SK-N-SH (cell line): ENCODE results near the gene RLN2. TPM values are rescaled to one million over a fixed set of nuclear protein-coding genes. Genes with fewer than 3 reads are reported as not detected.

Experiments used
- CTCF ChIA-PET: fragments of 300-600, 350-600 bp; formaldehyde crosslinking; extraction: SDS; loops from one replicate; lab custom pipeline; 2021; lab: Yijun Ruan, JAX
- POLR2A ChIA-PET: fragments of 350-600 bp; sonication (Branson Sonifier 250); formaldehyde crosslinking; extraction: SDS; loops from one replicate; lab custom pipeline; 2020; ENCODE audit warnings: antibody characterized with exemption, inconsistent platforms; lab: Yijun Ruan, JAX
- DNase-seq: peaks from one replicate; pipeline ENCODE4 v3.0.0; 2012
- H2AFZ ChIP-seq: fragments of 200-600 bp; sonication (generic); 2 replicates; pipeline ENCODE4 v1.8.1; 2016; ENCODE audit warnings: antibody characterized with exemption, mild to moderate bottlenecking, low read depth
- H3F3A ChIP-seq: fragments of 200-600 bp; sonication (generic); replicated peaks from 2 replicates; pipeline ENCODE3; 2016; ENCODE audit warnings: antibody characterized with exemption, mild to moderate bottlenecking; ENCODE audit not compliant: insufficient read depth
- H3K27ac ChIP-seq, 2 experiments: fragments of 200-500 bp in 1 of 2; fragments of 200-600 bp in 1 of 2; sonication (Bioruptor generic) in 1 of 2; sonication (generic), shearing (Covaris generic) in 1 of 2; 2 replicates each; pipeline versions ENCODE4 v1.5.1 to v1.6.1; 2014 to 2016; ENCODE audit warnings: low read depth in 2 of 2, inconsistent platforms in 1 of 2, low read length in 1 of 2, mild to moderate bottlenecking in 1 of 2, mixed read lengths in 1 of 2
- H3K27me3 ChIP-seq: fragments of 200-600 bp; sonication (generic), shearing (Covaris generic); 2 replicates; pipeline ENCODE4 v1.6.1; 2016; ENCODE audit warnings: mixed run types; ENCODE audit not compliant: insufficient read depth
- H3K36me3 ChIP-seq, 2 experiments: fragments of 200-500 bp in 1 of 2; fragments of 200-600 bp in 1 of 2; sonication (Bioruptor generic) in 1 of 2; sonication (generic) in 1 of 2; replicated peaks in 1 of 2; 2 replicates each; pipeline versions ENCODE3 to v1.5.1; 2014 to 2016; ENCODE audit warnings: low read length in 1 of 2, mild to moderate bottlenecking in 1 of 2; ENCODE audit not compliant: insufficient read depth in 2 of 2, control insufficient read depth in 1 of 2
- H3K4me1 ChIP-seq, 2 experiments: fragments of 200-500 bp in 1 of 2; fragments of 200-600 bp in 1 of 2; sonication (Bioruptor generic) in 1 of 2; sonication (generic), shearing (Covaris generic) in 1 of 2; 2 replicates each; pipeline versions ENCODE4 v1.5.1 to v1.6.1; 2014 to 2016; ENCODE audit warnings: low read depth in 1 of 2, low read length in 1 of 2, mixed run types in 1 of 2; ENCODE audit not compliant: insufficient read depth in 2 of 2, control insufficient read depth in 1 of 2
- H3K4me2 ChIP-seq: fragments of 200-600 bp; sonication (generic), shearing (Covaris generic); 2 replicates; pipeline ENCODE4 v1.6.1; 2017; ENCODE audit warnings: mixed run types
- H3K4me3 ChIP-seq, 2 experiments: fragments of 200-500 bp in 1 of 2; fragments of 200-600 bp in 1 of 2; sonication (Bioruptor generic) in 1 of 2; sonication (generic), shearing (Covaris generic) in 1 of 2; 2 replicates each; pipeline versions ENCODE4 v1.5.1 to v1.8.1; 2014 to 2016; ENCODE audit warnings: low read depth in 2 of 2, inconsistent platforms in 1 of 2, low read length in 1 of 2, mild to moderate bottlenecking in 1 of 2, mixed read lengths in 1 of 2, moderate library complexity in 1 of 2
- H3K79me2 ChIP-seq: fragments of 200-600 bp; sonication (generic); 2 replicates; pipeline ENCODE4 v1.8.1; 2017; ENCODE audit warnings: mild to moderate bottlenecking; ENCODE audit not compliant: insufficient read depth
- H3K9ac ChIP-seq: fragments of 200-600 bp; sonication (generic); 2 replicates; pipeline ENCODE4 v1.6.1; 2017; ENCODE audit warnings: mixed run types
- H3K9me2 ChIP-seq: fragments of 200-600 bp; sonication (generic); 2 replicates; pipeline ENCODE4 v1.6.1; 2017; ENCODE audit warnings: mixed run types
- H3K9me3 ChIP-seq: fragments of 200-600 bp; sonication (generic); 2 replicates; pipeline ENCODE4 v1.6.1; 2017; ENCODE audit warnings: mixed run types, mild to moderate bottlenecking, moderate library complexity
- H4K20me1 ChIP-seq: fragments of 200-600 bp; sonication (generic); 2 replicates; pipeline ENCODE4 v1.6.1; 2017; ENCODE audit warnings: mild to moderate bottlenecking, mixed run types; ENCODE audit not compliant: insufficient read depth
- ELF1 ChIP-seq: IDR thresholded peaks from 2 replicates; pipeline ENCODE4 v1.4.0; 2012
- FOSL2 ChIP-seq: IDR thresholded peaks from 2 replicates; pipeline ENCODE4 v1.4.0; 2012; ENCODE audit warnings: low read depth, mild to moderate bottlenecking, moderate library complexity, borderline replicate concordance
- FOXJ3 ChIP-seq: sonication (generic); formaldehyde crosslinking; IDR thresholded peaks from 2 replicates; pipeline ENCODE4 v1.5.1; 2020; ENCODE audit warnings: mild to moderate bottlenecking, missing genetic modification reagents
- GABPA ChIP-seq: IDR thresholded peaks from 2 replicates; pipeline ENCODE4 v1.4.0; 2012; ENCODE audit warnings: low read depth, mild to moderate bottlenecking
- JUND ChIP-seq: IDR thresholded peaks from 2 replicates; pipeline ENCODE4 v1.4.0; 2012
- NFIC ChIP-seq: IDR thresholded peaks from 2 replicates; pipeline ENCODE4 v1.4.0; 2012; ENCODE audit warnings: borderline replicate concordance
- NRF1 ChIP-seq: IDR thresholded peaks from 2 replicates; pipeline ENCODE4 v1.6.1; 2012; ENCODE audit warnings: low read depth, mild to moderate bottlenecking, low read length
- POLR2AphosphoS5 ChIP-seq: IDR thresholded peaks from 2 replicates; pipeline ENCODE4 v1.6.1; 2012; ENCODE audit warnings: low read depth, low read length
- SIN3A ChIP-seq: IDR thresholded peaks from 2 replicates; pipeline ENCODE4 v1.6.1; 2012; ENCODE audit warnings: low read depth, mild to moderate bottlenecking, low read length, moderate library complexity, borderline replicate concordance
- SMC3 ChIP-seq: IDR thresholded peaks from 2 replicates; pipeline ENCODE4 v1.6.1; 2012; ENCODE audit warnings: low read depth, low read length, improper control_type of control experiment
- WGBS: methylation state at CpG from one replicate; pipeline ENCODE4 v1.1.6; 2017; ENCODE audit warnings: low lambda C conversion rate; 5-methylcytosine and 5-hydroxymethylcytosine counted together
- polyA plus RNA-seq, 3 experiments: library from polyadenylated mRNA; depleted of rRNA; stranded (reverse); fragments of >200 nt; gene quantifications; 2 replicates each; pipeline ENCODE4 v1.2.3, GENCODE V29; 2012
- small RNA-seq, 7 experiments: library from RNA; depleted of rRNA; stranded (forward); fragments of <200 nt; gene quantifications; one replicate each; pipeline ENCODE3, GENCODE V24; 2012
- TF ChIP-seq, protein P1 (sequence below): IDR thresholded peaks from 2 replicates; pipeline ENCODE4 v1.4.0; 2012; ENCODE audit warnings: low read depth, borderline replicate concordance
- TF ChIP-seq, protein P2 (sequence below): fragments of 150-350 bp; IDR thresholded peaks from 2 replicates; pipeline ENCODE4 v1.6.1; 2016; ENCODE audit warnings: mild to moderate bottlenecking, low read depth, low read length
- TF ChIP-seq, protein P3 (sequence below): IDR thresholded peaks from 2 replicates; pipeline ENCODE4 v1.4.0; 2012; ENCODE audit warnings: low read depth, borderline replicate concordance
- TF ChIP-seq, protein P4 (sequence below): IDR thresholded peaks from 2 replicates; pipeline ENCODE4 v1.4.0; 2012; ENCODE audit warnings: low read depth

RLN2 gene
- polyA plus RNA-seq, 1 of the 3 experiments (the other 2 are of a cell fraction), result 0.51 TPM

DNA sequence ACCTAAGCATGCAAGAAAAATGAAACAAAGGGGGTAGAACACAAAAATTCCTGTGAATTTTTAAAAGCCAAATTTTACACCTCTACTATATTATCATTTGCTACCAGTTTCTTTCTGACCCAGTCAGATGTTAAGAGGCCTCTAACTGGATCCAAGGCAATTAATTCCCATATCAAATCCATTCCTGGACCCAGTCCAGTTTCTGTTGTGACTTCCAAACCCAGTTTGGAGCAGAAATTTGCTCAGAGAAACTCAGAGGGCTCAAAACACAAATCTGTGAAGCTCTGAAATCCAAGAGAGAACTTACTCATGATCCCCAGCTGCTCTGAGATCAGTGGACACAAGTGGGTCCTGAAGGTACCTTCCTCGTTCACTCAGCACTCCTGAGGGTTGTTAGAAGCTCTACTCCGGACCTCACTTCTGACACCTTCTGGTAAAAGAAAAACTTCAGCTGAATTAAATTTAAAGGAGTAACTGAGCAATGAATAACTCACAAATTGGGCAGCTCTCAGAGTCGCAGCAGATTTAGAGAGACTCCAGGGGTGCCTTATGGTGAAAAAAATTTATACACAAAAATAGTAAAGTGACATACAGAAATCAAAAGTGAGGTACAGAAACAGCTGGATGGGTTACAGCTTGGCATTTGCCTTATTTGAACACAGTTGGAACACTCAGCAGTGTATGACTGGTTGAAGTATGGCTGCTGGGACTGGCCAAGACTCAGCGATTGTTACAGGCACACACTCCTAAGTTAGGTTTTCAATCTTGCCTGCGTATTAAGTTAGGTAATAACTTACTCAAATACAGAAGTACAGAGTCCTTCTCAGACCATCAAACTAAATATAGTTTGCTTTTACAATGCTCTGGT is 40.9 kb downstream of the RLN2 start:
- Histone ChIP-seq H2AFZ (no peak overlapping the region), H3F3A (no peaks in the 10 kb centered on the region), H3K4me1 (peaks cover 0 to 2% of the 10 kb centered on the region in 2 experiments; a peak in 1 of 4 replicates), H3K79me2 (no peaks in the 10 kb centered on the region), H3K27me3 (no peaks in the 10 kb centered on the region), H3K9ac (no peak overlapping the region), H3K27ac (no peak overlapping the region), H3K9me2 (no peaks in the 10 kb centered on the region), H3K4me3 (no peak overlapping the region), H3K4me2 (no peak overlapping the region), H3K36me3 (no peaks in the 10 kb centered on the region), H4K20me1 (no peaks in the 10 kb centered on the region), H3K9me3 (no peaks in the 10 kb centered on the region)
- DNase-seq, result no peak
- 47% methylated on average over 3 of the region's 5 CpGs for WGBS
- CTCF ChIA-PET, result no interaction called here
- no peak for TF ChIP-seq JUND
- TF ChIP-seq FOSL2, result no peak
- TF ChIP-seq, protein P1, sequence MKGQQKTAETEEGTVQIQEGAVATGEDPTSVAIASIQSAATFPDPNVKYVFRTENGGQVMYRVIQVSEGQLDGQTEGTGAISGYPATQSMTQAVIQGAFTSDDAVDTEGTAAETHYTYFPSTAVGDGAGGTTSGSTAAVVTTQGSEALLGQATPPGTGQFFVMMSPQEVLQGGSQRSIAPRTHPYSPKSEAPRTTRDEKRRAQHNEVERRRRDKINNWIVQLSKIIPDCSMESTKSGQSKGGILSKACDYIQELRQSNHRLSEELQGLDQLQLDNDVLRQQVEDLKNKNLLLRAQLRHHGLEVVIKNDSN, result no peak
- TF ChIP-seq SMC3, result no peak
- TF ChIP-seq SIN3A, result no peak
- TF ChIP-seq NRF1, result no peak
- TF ChIP-seq FOXJ3 (CRISPR knock-in tag), result no peak
- TF ChIP-seq NFIC, result no peak
- TF ChIP-seq, protein P2, sequence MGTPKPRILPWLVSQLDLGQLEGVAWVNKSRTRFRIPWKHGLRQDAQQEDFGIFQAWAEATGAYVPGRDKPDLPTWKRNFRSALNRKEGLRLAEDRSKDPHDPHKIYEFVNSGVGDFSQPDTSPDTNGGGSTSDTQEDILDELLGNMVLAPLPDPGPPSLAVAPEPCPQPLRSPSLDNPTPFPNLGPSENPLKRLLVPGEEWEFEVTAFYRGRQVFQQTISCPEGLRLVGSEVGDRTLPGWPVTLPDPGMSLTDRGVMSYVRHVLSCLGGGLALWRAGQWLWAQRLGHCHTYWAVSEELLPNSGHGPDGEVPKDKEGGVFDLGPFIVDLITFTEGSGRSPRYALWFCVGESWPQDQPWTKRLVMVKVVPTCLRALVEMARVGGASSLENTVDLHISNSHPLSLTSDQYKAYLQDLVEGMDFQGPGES, result no peak
- no peak for TF ChIP-seq ELF1
- no peak for TF ChIP-seq GABPA
- TF ChIP-seq, protein P3, sequence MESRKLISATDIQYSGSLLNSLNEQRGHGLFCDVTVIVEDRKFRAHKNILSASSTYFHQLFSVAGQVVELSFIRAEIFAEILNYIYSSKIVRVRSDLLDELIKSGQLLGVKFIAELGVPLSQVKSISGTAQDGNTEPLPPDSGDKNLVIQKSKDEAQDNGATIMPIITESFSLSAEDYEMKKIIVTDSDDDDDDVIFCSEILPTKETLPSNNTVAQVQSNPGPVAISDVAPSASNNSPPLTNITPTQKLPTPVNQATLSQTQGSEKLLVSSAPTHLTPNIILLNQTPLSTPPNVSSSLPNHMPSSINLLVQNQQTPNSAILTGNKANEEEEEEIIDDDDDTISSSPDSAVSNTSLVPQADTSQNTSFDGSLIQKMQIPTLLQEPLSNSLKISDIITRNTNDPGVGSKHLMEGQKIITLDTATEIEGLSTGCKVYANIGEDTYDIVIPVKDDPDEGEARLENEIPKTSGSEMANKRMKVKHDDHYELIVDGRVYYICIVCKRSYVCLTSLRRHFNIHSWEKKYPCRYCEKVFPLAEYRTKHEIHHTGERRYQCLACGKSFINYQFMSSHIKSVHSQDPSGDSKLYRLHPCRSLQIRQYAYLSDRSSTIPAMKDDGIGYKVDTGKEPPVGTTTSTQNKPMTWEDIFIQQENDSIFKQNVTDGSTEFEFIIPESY, result no peak
- no peak for TF ChIP-seq POLR2AphosphoS5
- TF ChIP-seq, protein P4, sequence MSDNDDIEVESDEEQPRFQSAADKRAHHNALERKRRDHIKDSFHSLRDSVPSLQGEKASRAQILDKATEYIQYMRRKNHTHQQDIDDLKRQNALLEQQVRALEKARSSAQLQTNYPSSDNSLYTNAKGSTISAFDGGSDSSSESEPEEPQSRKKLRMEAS, result no peak
- POLR2A ChIA-PET, result no interaction called here

Small RNA genes within 50 kb of the gene (small RNA-seq; reads per million reads assigned to genes)
- gene HMGN2P31, result 0 reads per million in 7 experiments

Other genes starting within 250 kb of the RLN2 start
- gene INSL6, start 119.1 kb downstream of the RLN2 start, polyA plus RNA-seq (2012; rRNA removed), result not detected in 2 replicates
- not detected in 2 replicates for gene INSL4, start 73.3 kb downstream of the RLN2 start, polyA plus RNA-seq (2012; rRNA removed)
- 0.23 and 0.37 TPM in 2 replicates for gene RLN1, start 35.2 kb upstream of the RLN2 start, polyA plus RNA-seq (2012; rRNA removed)
- gene PLGRKT, start 133.2 kb upstream of the RLN2 start, polyA plus RNA-seq (2012; rRNA removed), result 11.4 and 13.1 TPM in 2 replicates
- gene CD274, start 145.8 kb upstream of the RLN2 start, polyA plus RNA-seq (2012; rRNA removed), result 25.8 and 30.9 TPM in 2 replicates
- gene PDCD1LG2, start 205.8 kb upstream of the RLN2 start, polyA plus RNA-seq (2012; rRNA removed), result 11.1 and 19.4 TPM in 2 replicates